ENCODE measurements around the gene POLA1.

POLA1 gene

DNA sequence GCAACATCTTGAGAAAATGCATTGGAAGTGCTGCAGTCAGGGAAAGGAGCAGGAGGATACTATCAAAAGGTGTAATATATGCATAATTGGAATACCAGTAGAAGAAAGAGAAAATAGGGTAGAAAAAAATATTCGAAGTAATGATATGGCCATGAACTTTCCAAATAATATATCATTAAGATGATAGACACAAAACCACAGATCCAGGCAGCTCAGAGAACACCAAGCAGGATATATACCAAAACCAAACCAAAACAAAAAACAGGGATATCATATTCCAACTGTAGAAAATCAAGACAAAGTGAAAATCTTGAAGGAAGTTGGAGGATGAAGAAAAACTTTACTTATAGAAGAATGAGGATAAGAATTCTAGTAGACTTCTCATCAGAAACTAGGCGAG is 9.7 kb upstream of the POLA1 start:
- DNase-seq (ENCODE audit: low read depth): no peak

DNA sequence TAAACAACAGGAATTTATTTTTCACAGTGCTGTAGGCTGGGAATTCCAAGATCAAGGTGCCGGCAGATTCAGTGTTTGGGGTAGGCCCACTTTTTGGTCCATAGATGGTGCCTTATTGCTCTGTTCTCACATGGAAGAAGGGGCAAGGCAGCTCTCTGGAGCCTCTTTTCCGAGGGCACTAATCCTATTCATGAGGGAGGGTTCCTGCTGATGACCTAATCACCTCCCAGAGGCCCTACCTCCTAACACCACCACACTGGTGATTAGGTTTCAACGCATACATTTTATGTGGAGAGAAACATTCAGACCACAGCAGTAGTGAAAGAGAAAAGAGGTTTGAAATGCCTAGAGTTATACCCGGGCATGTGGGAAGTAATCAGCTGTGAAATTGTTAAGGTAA is 1.4 kb upstream of the POLA1 start:
- DNase-seq (ENCODE audit: low read depth): no peak

DNA sequence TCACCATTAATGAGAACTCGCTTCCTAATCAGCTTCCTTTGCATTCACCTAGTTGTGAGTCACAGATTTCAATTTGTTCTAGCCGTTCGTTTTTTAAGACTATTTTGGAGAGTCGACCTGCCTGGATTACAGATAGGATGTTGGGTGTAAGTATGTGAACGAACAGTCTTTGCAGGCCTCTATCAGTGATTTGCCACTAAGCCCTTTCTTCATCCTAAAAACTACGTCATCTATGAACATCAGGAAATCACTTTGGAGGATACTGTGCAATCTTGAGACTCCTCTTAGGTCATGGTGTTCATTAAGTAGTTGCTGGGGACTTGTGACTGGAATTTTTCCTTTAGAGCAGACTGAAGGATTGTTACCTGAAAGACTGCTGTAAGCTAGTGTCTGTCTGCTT is 1.1 kb downstream of the POLA1 start:
- DNase-seq (ENCODE audit: low read depth): no peak

DNA sequence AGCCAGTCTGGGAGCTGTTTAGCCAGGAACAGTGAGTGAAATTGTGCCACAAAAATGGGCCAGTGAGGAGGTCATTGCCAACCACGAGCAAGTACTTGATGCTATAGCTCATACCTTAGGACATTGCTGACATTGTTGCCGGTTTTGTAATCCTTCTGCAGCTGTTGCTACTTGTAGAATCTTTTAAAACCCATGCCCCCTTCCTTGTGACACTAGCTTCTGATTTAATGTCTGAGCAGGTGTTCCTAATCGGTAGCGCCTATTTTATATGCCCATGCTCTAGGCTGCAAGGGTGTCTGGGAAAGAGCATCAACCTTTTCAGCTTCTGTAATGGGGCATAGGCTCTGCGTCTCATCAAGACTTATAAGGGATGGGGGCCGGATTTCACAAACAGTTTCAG is 2.6 kb downstream of the POLA1 start:
- peak; percentile 7 for DNase-seq (ENCODE audit: low read depth)

DNA sequence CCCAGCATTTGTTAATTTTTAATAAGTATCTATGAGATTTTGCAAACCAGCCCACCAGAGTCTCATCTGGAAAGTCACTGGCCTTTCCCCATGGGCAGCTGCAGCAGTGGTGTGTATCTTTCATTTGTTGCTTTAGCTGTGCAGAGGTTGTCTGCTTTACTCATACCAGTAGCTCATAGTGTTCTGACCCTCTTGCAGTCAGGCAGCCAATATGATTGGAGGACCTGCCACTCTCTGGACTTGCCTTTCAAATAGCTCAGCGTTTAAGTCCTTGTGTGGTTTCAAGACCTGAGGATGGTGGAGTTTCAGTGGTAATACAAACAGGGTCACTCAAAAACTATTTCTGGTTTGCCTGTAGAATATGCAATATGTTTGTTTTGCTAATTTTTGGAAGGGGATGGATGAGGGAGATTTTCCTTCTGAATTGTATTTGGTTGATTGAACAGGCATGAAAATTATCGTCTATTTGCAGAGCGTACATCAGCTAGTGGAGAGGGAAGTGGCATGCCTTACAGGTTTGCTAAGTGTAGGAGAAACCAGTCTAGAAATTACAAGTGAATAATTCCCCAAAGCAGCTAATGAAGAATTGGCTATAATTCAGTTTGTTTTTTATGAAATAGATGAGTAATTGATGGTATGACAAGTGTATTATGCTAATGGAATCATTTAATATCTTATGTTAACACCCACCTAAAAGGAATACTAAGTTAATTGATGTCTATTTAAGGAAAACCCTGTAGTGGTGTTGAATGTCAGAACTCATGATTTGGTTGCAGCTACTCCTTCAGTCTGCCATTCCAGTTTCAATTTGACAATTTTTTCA is 8.9 kb downstream of the POLA1 start:
- no peak for DNase-seq (ENCODE audit: low read depth)

DNA sequence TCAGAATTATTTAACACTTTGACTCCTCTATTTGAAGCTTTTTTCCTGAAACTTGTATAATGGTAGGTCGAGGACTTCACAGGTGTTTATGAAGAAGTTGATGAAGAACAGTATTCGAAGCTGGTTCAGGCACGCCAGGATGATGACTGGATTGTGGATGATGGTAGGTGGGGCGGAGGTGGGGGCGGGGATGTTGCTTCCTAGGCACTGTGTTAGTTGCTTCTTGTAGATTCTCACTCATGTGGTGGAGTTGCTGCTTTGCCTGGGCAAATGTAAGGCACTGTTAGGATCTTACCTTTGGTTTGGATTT is 9.4 kb downstream of the POLA1 start:
- no peak for DNase-seq (ENCODE audit: low read depth)

DNA sequence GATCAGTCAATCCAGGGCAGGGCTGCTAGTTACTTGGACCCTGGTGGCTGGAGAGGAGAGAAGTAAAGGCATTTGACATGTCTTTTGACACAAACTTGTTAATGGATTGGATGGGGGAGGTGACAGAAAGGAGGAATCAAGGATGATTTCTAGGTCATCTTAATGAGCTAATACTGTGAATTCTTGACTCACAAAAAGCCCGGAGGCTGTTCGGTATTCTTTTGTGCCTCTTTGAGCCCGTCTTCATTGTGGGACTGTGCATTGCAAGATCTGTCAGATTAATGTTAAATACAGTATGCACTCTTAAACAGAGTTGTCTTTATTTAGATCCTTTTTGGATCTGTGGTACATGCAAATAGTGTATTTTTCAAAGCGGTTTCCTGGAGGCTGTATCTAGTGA is 25.1 kb downstream of the POLA1 start:
- no peak for DNase-seq (ENCODE audit: low read depth)

DNA sequence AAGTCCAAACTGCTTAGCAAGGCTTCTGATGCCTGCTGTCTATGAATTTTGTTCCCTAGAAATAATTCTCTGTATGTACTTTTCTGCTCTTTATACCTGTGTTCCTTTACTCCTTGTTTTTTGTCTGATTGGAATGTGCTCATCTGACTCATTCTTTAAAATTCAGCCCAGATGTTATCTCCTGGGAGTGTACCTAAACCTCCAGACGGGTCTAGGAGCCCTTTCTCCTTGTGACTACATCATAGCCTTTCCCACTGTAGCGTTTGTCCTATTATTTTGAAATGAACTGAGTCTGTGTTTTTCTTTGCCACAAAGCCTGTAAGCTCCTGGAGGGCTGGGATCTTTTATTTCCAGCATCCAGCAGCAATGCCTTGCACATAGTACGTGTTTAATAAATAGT is 26.3 kb downstream of the POLA1 start:
- DNase-seq (ENCODE audit: low read depth): no peak

DNA sequence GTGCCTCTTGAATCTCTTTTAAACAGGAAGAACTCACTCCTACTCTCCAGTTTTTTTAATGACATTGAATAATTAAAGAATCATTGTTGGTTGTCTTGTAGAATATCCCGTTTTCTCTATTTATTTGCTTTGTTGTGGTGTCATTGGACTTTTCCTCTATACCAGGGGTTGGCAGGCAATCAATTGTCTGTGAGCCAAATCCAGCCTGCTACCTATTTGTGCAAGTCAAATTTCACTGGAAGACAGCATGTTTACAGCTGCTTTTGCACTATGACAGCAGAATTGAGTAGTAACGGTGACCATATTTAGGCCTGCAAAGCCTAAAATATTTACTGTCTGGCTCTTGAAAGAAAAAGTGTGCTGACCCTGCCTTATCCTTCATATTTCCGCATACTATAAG is 34.8 kb downstream of the POLA1 start:
- no peak for DNase-seq (ENCODE audit: low read depth)

DNA sequence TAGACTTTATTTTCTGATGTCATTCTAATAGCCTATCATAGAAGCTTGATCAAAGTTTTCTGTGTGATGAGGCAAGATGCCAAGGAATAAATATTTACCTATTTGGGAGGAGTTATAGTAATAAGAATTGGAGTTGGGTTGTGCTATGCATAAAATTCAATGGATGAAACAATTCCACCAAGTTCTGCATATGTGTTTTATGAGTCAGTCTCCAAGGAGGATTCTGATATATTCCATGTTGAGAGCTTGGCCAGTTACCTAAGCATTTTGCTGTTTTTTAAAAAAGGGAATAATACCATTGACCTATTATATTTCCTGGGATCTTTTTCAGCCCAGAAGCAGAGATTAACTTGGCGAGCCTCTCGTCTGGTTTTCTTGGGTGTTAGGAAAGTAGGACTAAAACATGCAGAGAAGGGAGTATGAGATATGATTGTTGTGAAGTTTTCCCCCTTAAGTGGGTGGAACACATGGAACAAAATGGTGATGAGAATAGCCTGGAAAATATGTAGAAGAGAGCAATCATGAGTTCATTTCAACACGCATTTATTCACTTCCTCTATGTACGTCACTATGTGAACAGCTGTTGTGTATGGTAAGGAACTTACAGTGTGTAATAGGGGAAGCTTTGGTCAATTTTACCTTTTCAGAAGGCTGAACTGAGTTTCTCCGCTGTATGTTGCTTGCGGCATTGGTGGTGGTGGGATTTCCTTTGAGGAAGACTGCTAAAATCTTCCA is 39.2 kb downstream of the POLA1 start:
- DNase-seq (ENCODE audit: low read depth): no peak

DNA sequence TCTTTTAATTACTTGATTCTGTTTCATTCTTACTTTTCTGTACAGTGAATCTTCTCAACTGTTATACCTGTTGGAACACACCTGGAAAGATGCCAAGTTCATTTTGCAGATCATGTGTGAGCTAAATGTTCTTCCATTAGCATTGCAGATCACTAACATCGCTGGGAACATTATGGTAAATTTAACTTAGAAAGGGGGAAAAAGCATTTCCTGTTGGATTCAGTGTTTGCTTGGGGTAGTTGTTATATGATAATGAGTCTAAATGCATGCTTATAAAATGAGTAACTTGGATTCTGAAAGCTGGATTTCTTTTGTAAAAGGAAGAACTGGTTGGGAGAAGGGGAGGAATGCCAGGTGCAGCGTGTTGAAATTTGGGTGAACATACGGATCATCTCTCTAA is 47.6 kb downstream of the POLA1 start:
- no peak for DNase-seq (ENCODE audit: low read depth)

DNA sequence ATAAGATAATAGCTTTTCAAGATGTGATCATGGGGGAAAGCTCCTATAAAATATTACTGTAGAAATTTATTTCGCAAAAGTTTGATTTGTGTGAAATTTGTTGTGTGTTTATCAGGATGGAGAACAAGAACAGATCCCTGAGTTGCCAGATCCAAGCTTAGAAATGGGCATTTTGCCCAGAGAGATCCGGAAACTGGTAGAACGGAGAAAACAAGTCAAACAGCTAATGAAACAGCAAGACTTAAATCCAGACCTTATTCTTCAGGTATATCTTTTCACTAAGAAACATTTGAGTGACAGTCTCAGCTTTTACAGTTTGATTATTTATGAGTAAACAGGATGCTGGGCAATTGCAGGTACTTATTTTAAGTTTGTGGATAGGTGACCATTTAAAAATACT is 54.5 kb downstream of the POLA1 start:
- no peak for DNase-seq (ENCODE audit: low read depth)

DNA sequence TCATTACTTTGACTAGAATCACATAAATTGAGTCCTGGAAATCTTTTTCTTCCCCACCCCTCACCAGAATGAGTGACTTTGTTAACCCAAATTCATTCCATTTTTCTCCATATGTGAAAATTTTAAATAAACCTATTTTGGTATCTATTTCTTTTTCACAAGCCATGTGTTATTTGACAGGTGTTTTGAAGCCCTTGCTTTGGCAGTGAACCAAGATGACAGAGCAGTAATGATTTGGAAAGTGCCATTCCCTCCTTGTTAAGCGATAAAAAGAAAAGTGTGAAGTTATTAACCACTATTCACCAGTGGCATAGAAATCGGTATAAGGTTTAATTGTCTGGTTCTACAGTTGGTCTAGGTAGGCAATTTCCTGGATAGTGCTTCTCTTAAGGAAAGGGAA is 66.1 kb downstream of the POLA1 start:
- no peak for DNase-seq (ENCODE audit: low read depth)

DNA sequence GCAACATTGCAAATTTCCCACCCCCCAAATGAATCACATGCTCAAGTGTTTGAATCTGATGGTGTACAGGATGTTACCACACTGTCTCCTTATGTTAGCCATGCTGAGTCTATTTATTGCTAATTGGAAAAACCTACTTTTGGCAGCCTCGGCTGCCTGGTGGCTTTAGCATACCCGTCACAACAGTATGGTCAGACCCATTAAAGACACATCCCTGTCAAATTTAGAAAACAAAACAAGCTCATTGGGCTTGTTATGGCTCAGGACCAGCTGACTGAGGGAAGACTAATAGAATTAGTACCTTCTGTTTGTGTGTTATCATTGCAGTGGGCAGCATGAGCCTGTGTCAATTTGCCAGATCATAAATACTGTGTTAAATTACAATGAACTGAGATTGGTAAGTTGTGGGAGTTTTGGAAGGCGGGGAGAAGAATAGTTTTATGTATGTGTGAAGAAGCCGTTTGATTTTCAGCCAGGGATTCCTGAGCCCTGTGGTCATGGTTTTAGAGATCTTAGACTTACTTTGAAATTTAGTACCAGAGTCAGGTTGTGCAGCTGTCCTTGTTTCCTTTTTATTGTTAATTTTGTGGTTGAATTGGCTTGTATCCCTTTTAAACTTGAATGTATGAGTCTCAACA is 66.8 kb downstream of the POLA1 start:
- peak; percentile 56 for DNase-seq (ENCODE audit: low read depth)

DNA sequence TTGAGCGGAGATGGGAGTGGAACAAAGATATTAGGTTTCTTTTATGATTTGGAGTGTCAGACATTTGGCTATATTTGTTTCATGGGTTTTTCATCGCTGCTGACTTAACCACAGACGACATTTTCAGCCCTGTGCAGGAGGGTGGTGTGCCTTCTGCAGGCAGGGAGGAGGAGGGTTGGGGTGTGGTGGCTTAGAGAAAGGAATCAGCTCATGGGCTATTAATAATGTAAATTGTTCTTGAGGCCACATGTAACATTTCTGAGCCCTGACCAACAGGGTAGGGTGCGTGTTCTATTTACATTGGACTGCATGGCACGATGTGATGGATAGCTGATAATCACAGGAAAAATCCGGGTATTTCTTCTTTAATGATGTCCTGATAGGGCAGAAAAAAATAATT is 67.6 kb downstream of the POLA1 start:
- no peak for DNase-seq (ENCODE audit: low read depth)

DNA sequence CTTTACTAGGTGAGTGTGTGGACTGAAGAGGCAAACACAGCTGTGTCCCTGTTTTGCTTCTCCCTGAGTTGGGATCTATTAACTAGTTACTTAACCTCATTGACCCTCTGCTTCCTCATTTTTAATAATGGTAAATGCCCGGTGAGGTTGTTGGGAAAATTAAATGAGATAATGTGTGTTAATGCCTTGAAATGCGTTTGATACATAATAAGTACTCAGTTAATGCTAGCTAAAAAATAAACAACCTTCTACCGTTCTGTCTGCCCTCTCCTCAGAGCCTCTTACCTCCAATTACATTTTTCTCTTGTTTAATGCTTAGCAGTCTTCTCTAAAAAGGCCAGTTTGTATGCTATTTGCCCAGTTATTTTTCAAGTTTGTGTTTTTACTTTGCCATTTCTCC is 70.3 kb downstream of the POLA1 start:
- no peak for DNase-seq (ENCODE audit: low read depth)

DNA sequence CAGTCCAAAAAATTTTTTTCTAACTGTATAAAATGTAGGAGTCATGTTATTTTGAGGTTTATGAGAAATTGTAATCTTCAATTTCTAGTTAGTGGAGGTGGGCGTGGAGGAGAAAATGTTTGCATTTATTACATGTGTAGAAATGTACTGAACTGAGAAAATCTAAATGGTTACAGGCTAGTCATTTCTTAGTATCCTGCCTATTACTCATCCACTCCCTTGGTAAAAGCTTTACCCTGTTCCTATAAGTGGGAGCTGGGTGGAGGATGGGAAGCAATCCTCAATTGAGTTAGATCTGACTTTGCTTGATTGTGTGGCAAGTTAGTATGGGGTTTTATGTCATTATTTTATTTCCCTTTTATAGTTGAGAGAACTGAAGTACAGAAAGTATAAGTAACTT is 73.8 kb downstream of the POLA1 start:
- peak; percentile 1 for DNase-seq (ENCODE audit: low read depth)

DNA sequence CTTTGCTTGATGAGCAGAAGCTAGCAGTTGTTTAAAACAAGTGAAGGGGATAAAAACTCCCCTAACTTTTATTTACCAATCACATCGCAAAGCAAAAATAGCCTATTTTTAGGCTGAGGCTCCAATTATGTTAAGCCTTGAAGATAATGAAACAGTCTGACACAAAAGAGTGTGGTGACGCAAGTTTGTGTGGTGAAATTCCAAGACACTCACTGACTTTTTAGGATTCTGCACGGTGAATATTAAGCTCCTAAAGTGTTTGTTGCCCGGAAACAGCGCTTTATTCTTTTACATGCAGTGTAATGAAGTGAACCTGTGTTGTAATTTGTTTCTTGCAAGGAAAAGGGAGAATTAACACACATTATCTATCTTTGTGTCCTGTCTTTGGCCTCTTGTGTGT is 74.8 kb downstream of the POLA1 start:
- DNase-seq (ENCODE audit: low read depth): no peak

DNA sequence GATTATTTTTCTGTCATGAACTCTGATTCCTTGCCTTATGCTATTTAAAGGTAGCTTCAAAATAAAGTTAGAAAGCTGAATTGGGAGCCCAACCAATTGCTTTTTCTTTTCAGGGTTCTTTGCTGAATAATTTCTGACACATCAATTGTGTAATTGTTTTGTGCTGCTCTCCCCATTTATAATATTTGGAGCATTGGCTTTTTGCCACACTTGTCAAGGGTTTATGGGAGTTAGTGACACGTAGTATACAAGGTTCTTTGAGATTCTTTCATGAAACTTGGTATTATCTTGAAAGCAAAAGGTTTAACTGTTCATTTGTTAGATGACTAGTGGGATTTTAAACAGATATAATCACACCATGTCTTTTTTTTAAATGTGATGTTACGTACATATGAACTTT is 80.9 kb downstream of the POLA1 start:
- no peak for DNase-seq (ENCODE audit: low read depth)

DNA sequence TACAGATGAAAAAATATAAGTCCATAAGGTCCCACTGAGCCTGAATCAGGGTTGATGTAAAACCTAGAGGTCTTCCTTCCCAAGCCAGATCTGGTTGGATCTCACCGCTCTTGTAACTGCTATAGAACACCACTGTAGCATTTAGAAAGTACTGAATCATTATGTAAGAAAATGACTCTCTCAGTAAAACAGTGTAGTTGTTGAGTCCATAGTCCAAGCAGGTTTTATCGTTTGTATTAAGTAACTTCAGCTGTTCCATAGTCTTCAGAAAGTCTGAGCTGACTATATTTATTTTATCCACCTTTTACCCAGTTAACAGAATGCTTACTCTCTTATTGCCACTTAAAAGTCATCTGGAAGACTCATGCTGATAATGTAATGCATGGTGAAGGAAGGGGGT is 82.2 kb downstream of the POLA1 start:
- no peak for DNase-seq (ENCODE audit: low read depth)

DNA sequence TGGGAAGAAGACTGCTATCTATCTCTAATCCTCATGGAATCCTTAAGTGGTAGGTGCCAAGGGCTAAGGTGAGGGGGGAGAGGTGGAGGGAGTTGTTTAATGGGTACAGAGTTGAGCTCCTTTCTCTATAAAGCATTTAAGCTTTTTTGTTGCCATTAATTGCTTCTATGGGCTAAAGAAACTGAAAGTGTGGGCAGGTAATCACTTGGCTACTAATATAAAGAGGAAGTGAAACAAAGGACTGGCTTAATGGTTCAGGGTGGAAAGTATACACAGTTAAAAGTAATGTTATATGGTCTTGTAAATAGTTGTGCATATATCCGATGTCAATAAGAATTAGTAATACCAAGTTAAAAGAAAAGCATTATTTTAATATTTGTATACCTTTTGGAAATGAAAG is 83.9 kb downstream of the POLA1 start:
- DNase-seq (ENCODE audit: low read depth): no peak

DNA sequence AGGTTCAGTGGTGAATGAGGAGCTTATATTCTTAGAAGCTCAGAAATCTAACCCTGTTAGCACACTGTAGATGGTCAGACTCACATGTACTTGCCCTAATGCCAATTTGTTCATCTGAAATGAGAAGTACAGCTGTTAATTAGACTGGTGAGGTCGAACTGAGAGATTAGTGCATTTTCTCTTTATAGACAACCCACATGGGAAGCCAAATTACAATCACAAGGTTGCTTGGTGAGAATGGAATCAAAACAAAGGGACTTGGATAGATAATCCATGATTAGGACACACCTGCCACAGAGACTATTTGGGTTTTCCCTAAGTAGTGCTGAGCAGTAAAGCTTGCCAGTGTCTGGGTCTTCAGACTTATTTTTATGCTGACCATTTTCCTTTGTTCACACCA is 88.3 kb downstream of the POLA1 start:
- no peak for DNase-seq (ENCODE audit: low read depth)

DNA sequence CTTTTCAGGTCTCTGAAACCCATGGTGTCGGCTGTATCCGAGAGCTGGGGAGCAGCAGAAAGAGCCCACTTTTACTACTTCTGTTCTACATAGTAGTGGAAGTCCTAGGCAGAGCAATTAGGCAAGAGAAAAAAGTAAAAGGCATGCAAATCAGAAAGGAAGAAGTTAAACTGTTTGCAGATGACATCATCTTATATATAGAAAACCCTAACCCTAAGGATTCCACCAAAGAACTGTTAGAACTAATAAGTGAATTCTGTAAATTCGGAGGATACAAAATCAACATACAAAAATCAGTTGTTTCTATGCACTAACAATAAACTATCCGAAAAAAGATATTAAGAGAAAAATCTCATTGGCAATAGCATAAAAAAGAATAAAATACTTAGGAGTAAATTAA is 95.3 kb downstream of the POLA1 start:
- no peak for DNase-seq (ENCODE audit: low read depth)

DNA sequence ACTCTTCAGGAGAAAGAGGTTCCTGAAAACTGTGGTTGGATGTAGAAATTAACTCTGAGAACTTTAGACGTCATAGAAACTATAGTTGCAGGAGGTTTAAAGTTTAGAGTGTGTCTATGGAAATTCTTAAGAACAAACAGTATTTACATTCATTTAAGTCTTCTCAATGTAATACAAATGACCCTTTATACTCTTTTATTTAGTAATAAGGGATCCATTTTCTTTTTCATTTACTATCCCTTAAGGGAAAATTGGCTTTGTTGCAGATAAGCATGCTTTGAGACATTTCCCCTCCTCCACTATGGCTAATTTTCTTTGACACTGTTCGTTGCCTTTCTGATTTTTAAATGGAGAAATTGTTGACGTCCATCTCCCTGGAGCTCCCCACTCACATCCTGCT is 96.4 kb downstream of the POLA1 start:
- no peak for DNase-seq (ENCODE audit: low read depth)

Data from EH (cell line).